DOHH2 (cell line): Measurements from ENCODE around the gene C22orf42.

Experiments used
- H3F3A ChIP-seq: fragments of 200-600 bp; sonication (generic), shearing (Covaris generic); 2 replicates; pipeline ENCODE4 v1.6.0; 2016; ENCODE audit warnings: antibody characterized with exemption, mild to moderate bottlenecking; ENCODE audit not compliant: control insufficient read depth, insufficient read depth
- H3K27ac ChIP-seq: fragments of 200-600 bp; sonication (generic); 2 replicates; pipeline ENCODE4 v1.5.1; 2014; ENCODE audit warnings: low read depth, mild to moderate bottlenecking, low read length, moderate library complexity
- H3K27me3 ChIP-seq: fragments of 200-600 bp; sonication (generic); 2 replicates; pipeline ENCODE4 v1.6.1; 2014; ENCODE audit warnings: mild to moderate bottlenecking, low read length, mixed read lengths; ENCODE audit not compliant: control insufficient read depth
- H3K36me3 ChIP-seq: fragments of 200-600 bp; sonication (generic); 2 replicates; pipeline ENCODE4 v1.6.1; 2014; ENCODE audit warnings: mild to moderate bottlenecking, low read length, moderate library complexity, mixed read lengths; ENCODE audit not compliant: control insufficient read depth
- H3K4me1 ChIP-seq: fragments of 200-600 bp; sonication (generic); 2 replicates; pipeline ENCODE4 v1.6.1; 2014; ENCODE audit warnings: mild to moderate bottlenecking, low read length, mixed read lengths; ENCODE audit not compliant: control insufficient read depth
- H3K4me2 ChIP-seq: fragments of 200-600 bp; sonication (generic); 2 replicates; pipeline ENCODE4 v1.6.0; 2014; ENCODE audit warnings: mild to moderate bottlenecking, low read length, moderate library complexity
- H3K4me3 ChIP-seq: fragments of 200-600 bp; sonication (generic); 2 replicates; pipeline ENCODE4 v1.5.1; 2014; ENCODE audit warnings: mild to moderate bottlenecking, low read length, mixed read lengths
- H3K79me2 ChIP-seq: fragments of 200-600 bp; sonication (generic); 2 replicates; pipeline ENCODE4 v1.6.1; 2014; ENCODE audit warnings: mild to moderate bottlenecking, low read length, mixed read lengths; ENCODE audit not compliant: control insufficient read depth
- H3K9me2 ChIP-seq: fragments of 200-600 bp; sonication (generic); replicated peaks from 2 replicates; pipeline ENCODE4 v1.6.1; 2014; ENCODE audit warnings: mild to moderate bottlenecking, low read length, mixed read lengths; ENCODE audit not compliant: control insufficient read depth
- H3K9me3 ChIP-seq: fragments of 200-600 bp; sonication (generic); 2 replicates; pipeline ENCODE4 v1.6.1; 2014; ENCODE audit warnings: antibody characterized with exemption, low read length, mixed read lengths; ENCODE audit not compliant: control insufficient read depth, insufficient read depth
- H4K20me1 ChIP-seq: fragments of 200-600 bp; sonication (generic); 2 replicates; pipeline ENCODE4 v1.6.0; 2014; ENCODE audit warnings: low read depth, mild to moderate bottlenecking, antibody characterized with exemption, low read length, moderate library complexity; ENCODE audit not compliant: control insufficient read depth, insufficient read depth
- CTCF ChIP-seq: fragments of 200-600 bp; sonication (generic); IDR thresholded peaks from one replicate; pipeline ENCODE4 v1.5.1; 2014; ENCODE audit warnings: antibody characterized with exemption, mild to moderate bottlenecking, low read depth, low read length; ENCODE audit not compliant: poor library complexity, severe bottlenecking
- EZH2phosphoT487 ChIP-seq: fragments of 200-600 bp; sonication (generic); IDR thresholded peaks from 2 replicates; pipeline ENCODE4 v1.6.1; 2017; ENCODE audit warnings: borderline replicate concordance, mild to moderate bottlenecking, antibody characterized with exemption, low read length, moderate library complexity, mixed read lengths

Gene C22orf42

GRCh38 chr22:32177221-32177765 lies 18.2 kb upstream of the C22orf42 start:
- no peaks in the 10 kb centered on the region for H3F3A ChIP-seq
- no peaks in the 10 kb centered on the region for H3K79me2 ChIP-seq
- no peaks in the 10 kb centered on the region for H3K36me3 ChIP-seq
- no peak overlapping the region for H3K27ac ChIP-seq
- 0 out of 2 replicates have a peak, but pooled peaks cover 3% of the 10 kb centered on the region for H3K27me3 ChIP-seq
- no peak overlapping the region for H3K4me3 ChIP-seq
- H3K9me3 ChIP-seq = no peaks in the 10 kb centered on the region
- H3K9me2 ChIP-seq = no peaks in the 10 kb centered on the region
- no peak overlapping the region for H3K4me2 ChIP-seq
- no peak for TF ChIP-seq CTCF
- TF ChIP-seq EZH2phosphoT487 = no peak
- H4K20me1 ChIP-seq = no peaks in the 10 kb centered on the region
- no peaks in the 10 kb centered on the region for H3K4me1 ChIP-seq

- H3K4me1 ChIP-seq = no peaks in the 10 kb centered on the region
- no peak overlapping the region for H3K4me3 ChIP-seq
- no peaks in the 10 kb centered on the region for H3K9me2 ChIP-seq
- H3F3A ChIP-seq = no peaks in the 10 kb centered on the region
- no peak overlapping the region for H3K27ac ChIP-seq
- H3K27me3 ChIP-seq = 0 out of 2 replicates have a peak, but pooled peaks cover under 1% of the 10 kb centered on the region
- H3K9me3 ChIP-seq = no peaks in the 10 kb centered on the region
- TF ChIP-seq EZH2phosphoT487 (no peak), CTCF (no peak)
- H4K20me1 ChIP-seq = no peaks in the 10 kb centered on the region
- no peaks in the 10 kb centered on the region for H3K79me2 ChIP-seq
- no peak overlapping the region for H3K4me2 ChIP-seq
- H3K36me3 ChIP-seq = no peaks in the 10 kb centered on the region
These were observed 16.9 kb upstream of the C22orf42 start for GRCh38 chr22:32175683-32176644.

- Histone ChIP-seq H3F3A (no peaks in the 10 kb centered on the region), H3K27ac (no peak overlapping the region), H3K79me2 (no peaks in the 10 kb centered on the region), H3K4me1 (no peaks in the 10 kb centered on the region), H3K4me3 (no peak overlapping the region), H3K36me3 (no peaks in the 10 kb centered on the region), H3K9me2 (no peaks in the 10 kb centered on the region), H3K9me3 (no peaks in the 10 kb centered on the region), H3K4me2 (no peak overlapping the region), H3K27me3 (no peaks in the 10 kb centered on the region), H4K20me1 (no peaks in the 10 kb centered on the region)
- no peak for TF ChIP-seq CTCF
- TF ChIP-seq EZH2phosphoT487 = no peak
These were observed 16.0 kb upstream of the C22orf42 start for GRCh38 chr22:32175115-32175514.
